Large intestine (tissue), 3 donors: ENCODE data around the gene ADARB2. TPM values are rescaled to one million over a fixed set of nuclear protein-coding genes. Genes with fewer than 3 reads are reported as not detected.
A peak's percentile ranks its signal among the peaks of the same experiment; 100 is the strongest.

Experiments used
- DNase-seq, 2 donors: peaks; one replicate each; pipeline versions ENCODE4 v3.0.0 to v3.0.0-alpha.2; 2013
- H3K27ac ChIP-seq: one replicate; pipeline ENCODE4 v1.5.1; 2013; ENCODE audit warnings: low read length
- H3K27me3 ChIP-seq: 2 replicates; pipeline ENCODE4 v1.6.1; 2013; ENCODE audit warnings: low read length; ENCODE audit not compliant: control insufficient read depth, insufficient read depth
- H3K36me3 ChIP-seq: 2 replicates; pipeline ENCODE4 v1.6.1; 2013; ENCODE audit warnings: low read length; ENCODE audit not compliant: control insufficient read depth, insufficient read depth
- H3K4me1 ChIP-seq: one replicate; pipeline ENCODE4 v1.6.1; 2013; ENCODE audit warnings: low read length; ENCODE audit not compliant: control insufficient read depth, insufficient read depth
- H3K4me3 ChIP-seq: one replicate; pipeline ENCODE4 v1.5.1; 2013; ENCODE audit warnings: low read length
- H3K9me3 ChIP-seq: one replicate; pipeline ENCODE4 v1.6.1; 2013; ENCODE audit warnings: mild to moderate bottlenecking, low read depth, low read length, moderate library complexity; ENCODE audit not compliant: control insufficient read depth
- WGBS: methylation state at CpG from one replicate; pipeline ENCODE4 v1.1.5; 2013; ENCODE audit warnings: low lambda C conversion rate; ENCODE audit not compliant: insufficient coverage; 5-methylcytosine and 5-hydroxymethylcytosine counted together
- polyA plus RNA-seq: library from polyadenylated mRNA; unstranded; fragments of 120-200 nt; gene quantifications from one replicate; pipeline ENCODE4 v1.2.1, GENCODE V29; 2013

The ADARB2 gene
- polyA plus RNA-seq, 1 donor, result 0.52 TPM

DNA sequence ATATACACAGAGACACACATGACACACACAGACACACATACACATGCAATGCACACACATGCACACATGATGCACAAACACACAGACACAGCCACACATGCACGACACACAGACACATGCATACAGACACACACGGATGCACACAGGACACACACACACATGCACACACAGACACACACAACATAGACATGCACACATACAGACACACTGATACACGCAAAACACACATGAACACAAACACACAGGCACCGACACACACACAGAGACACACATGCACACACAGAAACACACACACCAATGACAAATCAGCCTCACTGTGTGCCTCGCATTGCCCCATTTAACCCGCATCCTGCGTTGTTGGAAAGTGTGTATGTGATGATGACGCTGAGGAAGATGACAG is 232.4 kb downstream of the ADARB2 start:
- H3K27ac ChIP-seq, result no peak overlapping the region
- WGBS, result no CpG with 5 or more reads among the region's 8 CpGs
- no peaks in the 10 kb centered on the region for H3K27me3 ChIP-seq

GRCh38 chr10:1504286-1504685 is 233.0 kb downstream of the ADARB2 start:
- 100% methylated on average over 2 of the region's 15 CpGs for WGBS

More for the DNA sequence above, 232.4 kb downstream of the ADARB2 start:
- H3K4me3 ChIP-seq, result no peak overlapping the region
- DNase-seq, result no peak
- H3K4me1 ChIP-seq, result peaks cover 15% of the 10 kb centered on the region
- peaks cover 8% of the 10 kb centered on the region for H3K9me3 ChIP-seq
- H3K36me3 ChIP-seq, result no peaks in the 10 kb centered on the region

DNA sequence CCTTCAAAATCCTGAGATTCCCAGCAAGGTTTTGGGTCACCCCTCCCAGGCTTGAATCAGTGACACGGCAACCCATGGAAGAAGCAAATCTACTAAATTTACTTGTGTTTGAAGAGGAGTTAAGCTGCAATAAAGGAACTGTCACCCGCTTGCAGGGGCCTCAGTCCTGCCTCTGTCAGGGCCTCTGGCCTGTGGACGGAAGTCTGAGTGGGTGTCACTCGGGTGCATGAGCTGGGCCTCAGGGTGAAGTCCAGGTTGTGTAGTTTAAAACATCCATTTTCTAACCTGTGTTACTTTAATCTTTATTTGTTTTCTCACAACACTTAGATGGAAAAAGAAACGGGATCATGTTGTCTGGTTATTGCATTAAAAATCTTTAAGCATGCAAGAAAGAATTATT is 234.9 kb downstream of the ADARB2 start:
- DNase-seq, result peak; percentile 67 to 86
- no CpG with 5 or more reads among the region's 5 CpGs for WGBS
- Histone ChIP-seq H3K36me3 (no peaks in the 10 kb centered on the region), H3K4me1 (peaks cover 15% of the 10 kb centered on the region), H3K27ac (peak overlapping the region; percentile 50), H3K27me3 (no peaks in the 10 kb centered on the region), H3K9me3 (peaks cover 9% of the 10 kb centered on the region), H3K4me3 (no peak overlapping the region)

More at GRCh38 chr10:1504286-1504685, 233.0 kb downstream of the ADARB2 start:
- Histone ChIP-seq H3K4me3 (no peak overlapping the region), H3K4me1 (peaks cover 15% of the 10 kb centered on the region), H3K36me3 (no peaks in the 10 kb centered on the region), H3K27ac (no peak overlapping the region), H3K9me3 (peaks cover 9% of the 10 kb centered on the region), H3K27me3 (no peaks in the 10 kb centered on the region)
- DNase-seq, result no peak

DNA sequence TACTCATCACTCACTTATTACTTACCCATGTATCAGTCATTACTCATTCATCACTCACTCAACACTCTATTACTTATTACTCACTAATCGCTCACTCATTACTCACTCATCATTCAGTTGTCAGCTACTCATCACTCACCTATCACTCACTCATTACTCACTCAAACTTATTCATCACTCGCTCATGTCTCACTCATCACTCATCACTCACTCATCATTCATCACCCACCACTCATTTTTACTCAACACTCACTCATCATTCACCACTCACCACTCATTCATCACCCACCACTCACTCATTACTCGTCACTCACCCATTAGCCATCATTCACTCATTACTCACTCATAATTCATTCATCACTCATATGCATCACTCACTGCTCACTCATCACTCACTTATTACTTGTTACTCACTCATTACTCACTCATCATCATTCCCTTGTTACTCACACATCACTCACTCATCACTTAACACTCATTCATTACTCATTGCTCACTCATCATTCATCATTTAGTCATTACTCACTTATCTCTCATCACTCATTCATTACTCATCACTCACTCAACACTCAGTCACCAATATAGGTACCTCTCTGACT is 237.9 kb downstream of the ADARB2 start:
- Histone ChIP-seq H3K27ac (no peak overlapping the region), H3K27me3 (no peaks in the 10 kb centered on the region), H3K9me3 (peaks cover 6% of the 10 kb centered on the region), H3K4me3 (no peak overlapping the region), H3K4me1 (peaks cover 15% of the 10 kb centered on the region), H3K36me3 (no peaks in the 10 kb centered on the region)
- WGBS, result 94% methylated on average over 3 of the region's 3 CpGs
- DNase-seq, result no peak

DNA sequence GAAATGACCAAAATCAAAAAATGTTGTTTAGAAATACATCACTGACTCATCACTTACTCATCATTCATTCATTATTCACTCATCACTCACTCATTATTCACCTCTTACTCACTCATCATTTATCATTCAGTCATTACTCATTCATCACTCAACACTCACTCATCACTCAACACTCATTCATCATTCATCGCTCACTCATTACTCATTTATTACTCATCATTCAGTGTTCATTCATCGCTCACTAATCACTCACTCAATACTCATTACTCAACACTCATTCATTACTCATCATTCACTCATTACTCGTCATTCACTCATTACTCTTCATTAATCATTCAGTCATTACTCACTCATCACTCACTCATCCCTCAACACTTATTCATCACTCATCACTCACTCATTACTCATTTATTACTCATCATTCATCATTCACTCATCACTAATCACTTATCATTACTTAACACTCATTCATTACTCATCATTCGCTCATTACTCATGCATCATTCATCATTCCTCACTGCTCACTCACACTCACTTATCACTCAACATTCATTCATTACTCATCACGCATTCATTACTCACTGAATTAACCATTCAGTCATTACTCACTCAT is 238.5 kb downstream of the ADARB2 start:
- peaks cover 2% of the 10 kb centered on the region for H3K9me3 ChIP-seq
- peaks cover 15% of the 10 kb centered on the region for H3K4me1 ChIP-seq
- no peak overlapping the region for H3K27ac ChIP-seq
- no peak for DNase-seq
- WGBS, result 95% methylated on average over 5 of the region's 5 CpGs
- H3K36me3 ChIP-seq, result no peaks in the 10 kb centered on the region
- no peak overlapping the region for H3K4me3 ChIP-seq
- H3K27me3 ChIP-seq, result no peaks in the 10 kb centered on the region

- Histone ChIP-seq H3K27ac (no peak overlapping the region), H3K4me3 (no peak overlapping the region), H3K9me3 (peaks cover 2% of the 10 kb centered on the region), H3K36me3 (no peaks in the 10 kb centered on the region), H3K27me3 (no peaks in the 10 kb centered on the region), H3K4me1 (no peaks in the 10 kb centered on the region)
- no peak for DNase-seq
- 100% methylated on average over 5 of the region's 5 CpGs for WGBS
These were observed 241.3 kb downstream of the ADARB2 start for GRCh38 chr10:1495915-1496517.

GRCh38 chr10:1492641-1493040 is 244.7 kb downstream of the ADARB2 start:
- DNase-seq, result no peak
- WGBS, result 83% methylated on average over 1 of the region's 9 CpGs
- H3K27ac ChIP-seq, result no peak overlapping the region
- peaks cover 2% of the 10 kb centered on the region for H3K27me3 ChIP-seq
- H3K36me3 ChIP-seq, result no peaks in the 10 kb centered on the region
- H3K9me3 ChIP-seq, result no peaks in the 10 kb centered on the region
- no peaks in the 10 kb centered on the region for H3K4me1 ChIP-seq
- no peak overlapping the region for H3K4me3 ChIP-seq

GRCh38 chr10:1491901-1492300 is 245.4 kb downstream of the ADARB2 start:
- no peak overlapping the region for H3K27ac ChIP-seq
- no peak for DNase-seq
- H3K36me3 ChIP-seq, result no peaks in the 10 kb centered on the region
- no peaks in the 10 kb centered on the region for H3K9me3 ChIP-seq
- no peak overlapping the region for H3K4me3 ChIP-seq
- H3K27me3 ChIP-seq, result peaks cover 2% of the 10 kb centered on the region
- WGBS, result no CpG with 5 or more reads among the region's 2 CpGs
- H3K4me1 ChIP-seq, result no peaks in the 10 kb centered on the region

GRCh38 chr10:1489801-1490200 is 247.5 kb downstream of the ADARB2 start:
- no peaks in the 10 kb centered on the region for H3K9me3 ChIP-seq
- no CpG with 5 or more reads among the region's 4 CpGs for WGBS

GRCh38 chr10:1488970-1489548 is 248.3 kb downstream of the ADARB2 start:
- Histone ChIP-seq H3K27ac (no peak overlapping the region), H3K4me1 (no peaks in the 10 kb centered on the region), H3K9me3 (no peaks in the 10 kb centered on the region), H3K4me3 (no peak overlapping the region), H3K27me3 (peaks cover 2% of the 10 kb centered on the region), H3K36me3 (no peaks in the 10 kb centered on the region)
- DNase-seq, result no peak
- WGBS, result 88% methylated on average over 4 of the region's 20 CpGs

More at GRCh38 chr10:1489801-1490200, 247.5 kb downstream of the ADARB2 start:
- Histone ChIP-seq H3K4me1 (no peaks in the 10 kb centered on the region), H3K36me3 (no peaks in the 10 kb centered on the region), H3K27ac (no peak overlapping the region), H3K4me3 (no peak overlapping the region), H3K27me3 (peaks cover 2% of the 10 kb centered on the region)
- no peak for DNase-seq
